Keratinocyte (primary cell): ENCODE measurements around the gene TRIM66. TPM values are rescaled to one million over a fixed set of nuclear protein-coding genes. Genes with fewer than 3 reads are reported as not detected.

Experiments used
- DNase-seq: peaks from one replicate; pipeline ENCODE4 v3.0.0-alpha.2; 2011; ENCODE audit warnings: low read depth, missing footprints, low spot score
- FAIRE-seq: peaks from 2 replicates; lab custom pipeline; 2011; peaks lifted over from hg19 to GRCh38; lab: Jason Lieb, UNC
- H2AFZ ChIP-seq: 2 replicates; pipeline ENCODE4 v1.6.0; 2012; ENCODE audit warnings: low read length, control low read depth, inconsistent platforms; ENCODE audit not compliant: control insufficient read depth
- H3K27ac ChIP-seq: 2 replicates; pipeline ENCODE4 v1.5.1; 2011; ENCODE audit warnings: low read length; ENCODE audit not compliant: control insufficient read depth, insufficient read depth
- H3K27me3 ChIP-seq: 3 replicates; pipeline ENCODE4 v1.6.0; 2011; ENCODE audit warnings: low read length; ENCODE audit not compliant: control insufficient read depth, insufficient read depth; ENCODE audit errors: extremely low read depth
- H3K36me3 ChIP-seq, 2 experiments: 2 replicates in 1 of 2; 3 replicates in 1 of 2; pipeline ENCODE4 v1.5.1; 2011; ENCODE audit warnings: low read length in 2 of 2, mild to moderate bottlenecking in 1 of 2; ENCODE audit not compliant: control insufficient read depth in 2 of 2, insufficient read depth in 2 of 2; ENCODE audit errors: extremely low read depth in 1 of 2
- H3K4me1 ChIP-seq: 3 replicates; pipeline ENCODE4 v1.5.1; 2011; ENCODE audit warnings: low read length; ENCODE audit not compliant: control insufficient read depth, insufficient read depth; ENCODE audit errors: extremely low read depth
- H3K4me2 ChIP-seq: 3 replicates; pipeline ENCODE4 v1.6.0; 2011; ENCODE audit warnings: low read depth, low read length; ENCODE audit not compliant: control insufficient read depth, insufficient read depth; ENCODE audit errors: extremely low read depth
- H3K4me3 ChIP-seq, 3 experiments: fragments of 200-600 bp in 1 of 3; sonication (generic) in 1 of 3; 2 replicates in 2 of 3; 3 replicates in 1 of 3; pipeline ENCODE4 v1.5.1; 2011 to 2016; ENCODE audit warnings: low read length in 3 of 3, mild to moderate bottlenecking in 3 of 3, control low read depth in 2 of 3, inconsistent platforms in 1 of 3, low read depth in 1 of 3, mixed read lengths in 1 of 3, mixed run types in 1 of 3, moderate library complexity in 1 of 3; ENCODE audit not compliant: control insufficient read depth in 2 of 3, insufficient read depth in 2 of 3; ENCODE audit errors: extremely low read depth in 1 of 3
- H3K79me2 ChIP-seq: 2 replicates; pipeline ENCODE4 v1.6.0; 2012; ENCODE audit warnings: low read length; ENCODE audit not compliant: control insufficient read depth, insufficient read depth
- H3K9ac ChIP-seq: 3 replicates; pipeline ENCODE4 v1.6.0; 2011; ENCODE audit warnings: low read length; ENCODE audit not compliant: control insufficient read depth, insufficient read depth; ENCODE audit errors: extremely low read depth
- H3K9me1 ChIP-seq: 3 replicates; pipeline ENCODE4 v1.6.0; 2011; ENCODE audit warnings: low read length; ENCODE audit not compliant: control insufficient read depth, insufficient read depth; ENCODE audit errors: extremely low read depth
- H3K9me3 ChIP-seq: 2 replicates; pipeline ENCODE4 v1.5.1; 2012; ENCODE audit warnings: low read depth, low read length; ENCODE audit not compliant: control insufficient read depth
- H4K20me1 ChIP-seq: 3 replicates; pipeline ENCODE4 v1.6.0; 2011; ENCODE audit warnings: low read length; ENCODE audit not compliant: control insufficient read depth, insufficient read depth; ENCODE audit errors: extremely low read depth
- CTCF ChIP-seq, 3 experiments: IDR thresholded peaks in 1 of 3; conservative IDR thresholded peaks in 1 of 3; optimal IDR thresholded peaks in 1 of 3; 2 replicates in 2 of 3; 3 replicates in 1 of 3; pipeline versions ENCODE3 to v1.5.1; 2011; ENCODE audit warnings: low read length in 3 of 3, mild to moderate bottlenecking in 3 of 3, moderate library complexity in 2 of 3, control low read depth in 1 of 3, inconsistent platforms in 1 of 3; ENCODE audit not compliant: insufficient read depth in 2 of 3; ENCODE audit errors: extremely low read depth in 1 of 3
- EZH2 ChIP-seq: IDR thresholded peaks from one replicate; pipeline ENCODE4 v1.6.1; 2012; ENCODE audit warnings: inconsistent platforms, mild to moderate bottlenecking, low read length, moderate library complexity
- dilution Hi-C: fragments of 300-500 bp; cut with MboI; formaldehyde crosslinking; loops from one replicate; pipeline ENCODE4 v1.7.0; 2020; ENCODE audit warnings: low sequenced_read_pairs; ENCODE audit not compliant: extremely low pct_ligation_motif_present
- polyA plus RNA-seq, 5 experiments: library from polyadenylated mRNA; depleted of rRNA in 3 of 5; stranded (reverse) in 3 of 5; stranded (forward) in 1 of 5; unstranded in 1 of 5; fragments of >200 nt; gene quantifications; 1 replicate in 1 of 5; 2 replicates in 3 of 5; 3 replicates in 1 of 5; pipeline versions ENCODE4 v1.2.1 to v1.2.3, GENCODE V29; 2011 to 2012; ENCODE audit warnings: missing spikeins in 2 of 5, low read depth in 1 of 5, low replicate concordance in 1 of 5
- small RNA-seq, 3 experiments: library from RNA; depleted of rRNA; stranded (forward); fragments of <200 nt; gene quantifications; one replicate each; pipeline ENCODE3, GENCODE V24; 2012; ENCODE audit warnings: low read depth in 3 of 3, low replicate concordance in 1 of 3; ENCODE audit not compliant: insufficient read length in 3 of 3

The TRIM66 gene
- polyA plus RNA-seq, 1 donor (not counting 4 experiments of a cell fraction or from before 2014, with no cell fraction given): 5.1 TPM

GRCh38 chr11:8564526-8564925, 117.9 kb downstream of the TRIM66 start:
- no peak overlapping the region for H3K4me3 ChIP-seq
- H3K36me3 ChIP-seq: no peaks in the 10 kb centered on the region
- no peak overlapping the region for H3K4me2 ChIP-seq
- TF ChIP-seq CTCF (optimal IDR thresholded peaks at IDR 0.05 in 1 of 3, IDR thresholded peaks at IDR 0.05 in 1 of 3, conservative IDR thresholded peaks at IDR 0.05 in 1 of 3; ENCODE audit: extremely low read depth in 1 of 3, insufficient read depth in 2 of 3, low read length in 3 of 3) (no peak), EZH2 (no peak)
- peaks cover 1% of the 10 kb centered on the region for H3K9me3 ChIP-seq
- dilution Hi-C loops: loop anchor here (25.0 kb wide), 1 partner anchor 352 kb away; no protein-coding TSS in a partner anchor
- H3K9me1 ChIP-seq: no peaks in the 10 kb centered on the region
- no peak for FAIRE-seq
- DNase-seq: no peak
- H3K9ac ChIP-seq: no peak overlapping the region
- no peak overlapping the region for H2AFZ ChIP-seq
- H3K27ac ChIP-seq: no peak overlapping the region
- H3K27me3 ChIP-seq: no peaks in the 10 kb centered on the region
- no peaks in the 10 kb centered on the region for H3K79me2 ChIP-seq
- H4K20me1 ChIP-seq: no peaks in the 10 kb centered on the region
- H3K4me1 ChIP-seq: peaks cover 13% of the 10 kb centered on the region

Small RNA genes lying within 50 kb of the gene (small RNA-seq; reads per million reads assigned to genes)
- 0 reads per million in 3 experiments for gene SNORA3A
- 0 to 3.8 (median 2.9) reads per million in 3 experiments for gene SNORA3B

Other genes starting within 250 kb of the TRIM66 start
- 0.05 to 0.18 TPM (median 0.06 TPM) in 3 replicates for gene STK33, start 88.4 kb downstream of the TRIM66 start, polyA plus RNA-seq
- 1,089 to 1,483 TPM (median 1,450 TPM) in 3 replicates for gene RPL27A, start 127 bp upstream of the TRIM66 start, polyA plus RNA-seq
- gene AKIP1, start 228.5 kb upstream of the TRIM66 start, polyA plus RNA-seq: 33.2 to 46.4 TPM (median 37.0 TPM) in 3 replicates